ENCODE data around the gene RNF34. TPM values are rescaled to one million over a fixed set of nuclear protein-coding genes. Genes with fewer than 3 reads are reported as not detected.

RNF34 gene
- total and polyA plus RNA-seq, 2 donors (not counting 3 experiments of a cell fraction or from before 2014, with no cell fraction given): 37.6 to 51.1 TPM

DNA sequence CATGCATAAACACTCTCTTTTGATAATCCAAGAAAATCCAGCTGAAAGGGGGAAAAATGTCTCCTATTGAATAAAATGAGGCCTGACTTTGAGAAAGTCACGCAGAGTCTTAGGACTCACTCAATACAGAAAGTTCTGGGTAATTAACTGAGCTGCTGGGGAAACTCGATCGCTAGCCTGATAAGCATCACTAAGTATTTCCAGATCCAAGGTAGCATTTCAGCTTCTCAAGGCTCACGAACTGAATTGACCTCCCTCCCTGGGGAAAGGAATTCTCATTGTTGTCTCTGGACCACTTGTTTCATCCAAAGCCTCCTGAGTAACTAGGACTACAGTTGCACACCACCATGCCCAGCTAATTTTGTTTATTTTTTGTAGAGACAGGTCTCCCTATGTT lies 33.9 kb upstream of the RNF34 start:
- H3K36me3 ChIP-seq (ENCODE audit: control insufficient read depth in 2 of 2, extremely low read depth in 1 of 2, insufficient read depth in 2 of 2, low read length in 2 of 2): no peaks in the 10 kb centered on the region
- H3K79me2 ChIP-seq (ENCODE audit: control insufficient read depth, insufficient read depth, low read length): no peaks in the 10 kb centered on the region
- H3K9me1 ChIP-seq (replicated peaks; ENCODE audit: control insufficient read depth, extremely low read depth, insufficient read depth, low read length): no peaks in the 10 kb centered on the region
- H3K4me3 ChIP-seq (replicated peaks in 1 of 3; ENCODE audit: insufficient read depth in 1 of 3, low read depth in 1 of 3, low read length in 3 of 3): no peak overlapping the region
- H3K9me3 ChIP-seq (replicated peaks; ENCODE audit: control insufficient read depth, insufficient read depth, low read length): no peaks in the 10 kb centered on the region
- CTCF ChIA-PET: interaction anchor here (1.4 kb wide), 1 partner anchor 35 kb away, joined by 3 read pairs; no protein-coding TSS in a partner anchor
- dilution Hi-C loops (cut with MboI; ENCODE audit: extremely low pct_ligation_motif_present, low sequenced_read_pairs) (no loop called here), intact Hi-C loops (cut with micrococcal nuclease) (no loop called here)
- DNase-seq (ENCODE audit: low read depth, low spot score) (no peak), FAIRE-seq (no peak)
- H2AFZ ChIP-seq (ENCODE audit: low read depth, low read length): no peak overlapping the region
- H3K4me2 ChIP-seq (ENCODE audit: insufficient read depth, low read length): no peak overlapping the region
- no peak overlapping the region for H3K9ac ChIP-seq (replicated peaks; ENCODE audit: extremely low read depth, insufficient read depth, low read length)
- TF ChIP-seq POLR2AphosphoS5 (IDR thresholded peaks at IDR 0.05; ENCODE audit: insufficient read depth, low read depth, low read length) (no peak), FOS (IDR thresholded peaks at IDR 0.05; ENCODE audit: borderline replicate concordance, insufficient read depth, low read length) (no peak), CTCF (IDR thresholded peaks at IDR 0.05; ENCODE audit: extremely low read depth in 1 of 2, insufficient read depth in 1 of 2, low read depth in 1 of 2, low read length in 2 of 2) (no peak), MAX (IDR thresholded peaks at IDR 0.05; ENCODE audit: insufficient read depth, insufficient read length) (no peak), GATA2 (IDR thresholded peaks at IDR 0.05; ENCODE audit: insufficient read depth, insufficient read length, low read depth, low read length) (no peak), JUN (IDR thresholded peaks at IDR 0.05; ENCODE audit: borderline replicate concordance, insufficient read depth, insufficient read length, low read depth) (no peak), MYC (IDR thresholded peaks at IDR 0.05; ENCODE audit: low read depth, low read length) (no peak), POLR2A (IDR thresholded peaks at IDR 0.05; ENCODE audit: low read depth, low read length) (no peak), EZH2 (IDR thresholded peaks at IDR 0.05; ENCODE audit: borderline replicate concordance, low read depth, low read length, severe bottlenecking) (no peak)
- no peak overlapping the region for H3K27ac ChIP-seq (ENCODE audit: insufficient read depth, low read depth, low read length)
- peaks cover 10 to 18% of the 10 kb centered on the region in 2 experiments for H3K27me3 ChIP-seq (ENCODE audit: control insufficient read depth in 2 of 2, insufficient read depth in 2 of 2, low read length in 2 of 2)
- H4K20me1 ChIP-seq (replicated peaks; ENCODE audit: control insufficient read depth, extremely low read depth, insufficient read depth, low read length): no peaks in the 10 kb centered on the region
- BruUV-seq (replicated peaks): no TSS peak
- POLR2A ChIA-PET: interaction anchor here (1.0 kb wide), 1 partner anchor 9 kb away, joined by 3 read pairs; no protein-coding TSS in a partner anchor
- H3K4me1 ChIP-seq (ENCODE audit: control insufficient read depth, extremely low read depth, insufficient read depth, low read length): no peaks in the 10 kb centered on the region

All from endothelial cell of umbilical vein (primary cell).